Measurements from ENCODE around the gene AP3M1.

- TF ChIP-seq SP7 (tag by site-specific recombination; IDR thresholded peaks at IDR 0.05) (no peak), ZNF350 (tag by site-specific recombination; IDR thresholded peaks at IDR 0.05) (no peak), SP2 (tag by site-specific recombination; IDR thresholded peaks at IDR 0.05) (no peak)
- TF ChIP-seq, protein P1, sequence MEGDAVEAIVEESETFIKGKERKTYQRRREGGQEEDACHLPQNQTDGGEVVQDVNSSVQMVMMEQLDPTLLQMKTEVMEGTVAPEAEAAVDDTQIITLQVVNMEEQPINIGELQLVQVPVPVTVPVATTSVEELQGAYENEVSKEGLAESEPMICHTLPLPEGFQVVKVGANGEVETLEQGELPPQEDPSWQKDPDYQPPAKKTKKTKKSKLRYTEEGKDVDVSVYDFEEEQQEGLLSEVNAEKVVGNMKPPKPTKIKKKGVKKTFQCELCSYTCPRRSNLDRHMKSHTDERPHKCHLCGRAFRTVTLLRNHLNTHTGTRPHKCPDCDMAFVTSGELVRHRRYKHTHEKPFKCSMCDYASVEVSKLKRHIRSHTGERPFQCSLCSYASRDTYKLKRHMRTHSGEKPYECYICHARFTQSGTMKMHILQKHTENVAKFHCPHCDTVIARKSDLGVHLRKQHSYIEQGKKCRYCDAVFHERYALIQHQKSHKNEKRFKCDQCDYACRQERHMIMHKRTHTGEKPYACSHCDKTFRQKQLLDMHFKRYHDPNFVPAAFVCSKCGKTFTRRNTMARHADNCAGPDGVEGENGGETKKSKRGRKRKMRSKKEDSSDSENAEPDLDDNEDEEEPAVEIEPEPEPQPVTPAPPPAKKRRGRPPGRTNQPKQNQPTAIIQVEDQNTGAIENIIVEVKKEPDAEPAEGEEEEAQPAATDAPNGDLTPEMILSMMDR (tag by site-specific recombination; IDR thresholded peaks at IDR 0.05), result no peak
Measured at GRCh38 chr10:74113546-74113945, 37.1 kb downstream of the AP3M1 start.
